ENCODE measurements around the gene MOGAT2.

DNA sequence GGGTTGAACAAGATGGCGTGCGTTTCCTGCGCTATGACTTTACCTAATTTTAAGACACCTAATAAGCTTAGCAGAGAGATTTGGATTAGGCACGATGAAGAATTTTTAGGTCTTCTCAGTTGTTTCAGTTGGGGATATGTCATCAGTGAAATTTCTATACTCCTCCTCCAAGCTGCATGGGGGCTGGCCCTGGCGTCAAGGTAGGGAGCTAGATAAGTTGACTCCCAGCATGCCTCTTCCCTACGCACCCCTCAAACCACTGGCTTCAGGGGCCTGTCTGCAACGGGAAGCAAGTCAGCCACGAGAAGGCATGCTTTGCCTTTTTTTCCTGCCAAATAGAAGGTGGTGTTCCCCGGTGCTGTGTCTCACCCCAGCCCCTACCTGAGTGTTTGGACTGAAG is 64.2 kb downstream of the MOGAT2 start:
- TF ChIP-seq, protein P1, sequence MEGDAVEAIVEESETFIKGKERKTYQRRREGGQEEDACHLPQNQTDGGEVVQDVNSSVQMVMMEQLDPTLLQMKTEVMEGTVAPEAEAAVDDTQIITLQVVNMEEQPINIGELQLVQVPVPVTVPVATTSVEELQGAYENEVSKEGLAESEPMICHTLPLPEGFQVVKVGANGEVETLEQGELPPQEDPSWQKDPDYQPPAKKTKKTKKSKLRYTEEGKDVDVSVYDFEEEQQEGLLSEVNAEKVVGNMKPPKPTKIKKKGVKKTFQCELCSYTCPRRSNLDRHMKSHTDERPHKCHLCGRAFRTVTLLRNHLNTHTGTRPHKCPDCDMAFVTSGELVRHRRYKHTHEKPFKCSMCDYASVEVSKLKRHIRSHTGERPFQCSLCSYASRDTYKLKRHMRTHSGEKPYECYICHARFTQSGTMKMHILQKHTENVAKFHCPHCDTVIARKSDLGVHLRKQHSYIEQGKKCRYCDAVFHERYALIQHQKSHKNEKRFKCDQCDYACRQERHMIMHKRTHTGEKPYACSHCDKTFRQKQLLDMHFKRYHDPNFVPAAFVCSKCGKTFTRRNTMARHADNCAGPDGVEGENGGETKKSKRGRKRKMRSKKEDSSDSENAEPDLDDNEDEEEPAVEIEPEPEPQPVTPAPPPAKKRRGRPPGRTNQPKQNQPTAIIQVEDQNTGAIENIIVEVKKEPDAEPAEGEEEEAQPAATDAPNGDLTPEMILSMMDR (IDR thresholded peaks at IDR 0.05), result no peak
- TF ChIP-seq EZH2phosphoT487 (IDR thresholded peaks at IDR 0.05) (no peak), EZH2 (IDR thresholded peaks at IDR 0.05) (no peak)
